Activated gamma-delta T cell treated with Interleukin-2 at 50 U/mL for 16 hours (primary cell): ENCODE measurements around the gene ANGPTL2.
"Not testable (repeated sequence)": the region's sequence is repeated elsewhere in the genome, so short reads cannot be mapped to it uniquely, and the experiment has no call there.

Experiments used
- DNase-seq: peaks from one replicate; pipeline ENCODE4 v3.0.0-alpha.2; 2020

Gene ANGPTL2

DNA sequence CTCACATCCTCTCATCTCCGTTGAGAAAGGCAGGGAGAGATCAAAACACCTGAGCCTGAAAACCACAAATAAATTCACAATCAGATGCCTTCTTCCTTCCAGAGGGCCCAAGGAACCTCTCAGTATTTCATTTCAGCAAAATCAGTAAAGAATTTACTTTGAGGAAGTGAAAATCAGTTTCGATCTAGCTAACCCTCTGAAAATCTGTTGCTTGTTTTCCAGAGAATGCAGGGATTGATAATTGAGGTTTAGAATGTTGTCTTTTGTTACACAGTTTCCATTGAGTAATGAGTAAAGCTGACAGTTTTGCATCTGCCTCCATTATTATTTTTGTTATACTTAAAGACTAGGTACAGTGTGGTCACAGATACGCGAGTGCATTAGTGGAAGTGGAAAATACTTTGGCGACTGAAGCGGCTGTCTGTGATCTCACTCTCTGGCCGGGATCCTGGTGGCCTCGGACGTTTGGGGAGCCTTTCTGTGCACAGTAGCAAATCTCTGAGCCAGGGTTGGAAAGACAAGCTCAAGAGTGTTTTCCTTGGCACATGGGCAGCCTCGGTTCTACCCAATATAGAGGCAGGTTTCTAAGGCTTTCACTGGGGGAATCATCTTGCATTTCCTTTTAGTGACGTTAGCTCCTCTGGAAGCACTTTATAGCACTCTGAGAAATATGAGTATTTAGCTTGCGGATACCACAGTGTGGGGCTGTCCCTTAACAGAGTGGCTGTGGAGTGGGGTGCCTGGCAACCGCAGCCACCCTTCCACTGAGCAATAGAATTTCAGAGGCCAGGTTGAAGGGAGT, 32.2 kb upstream of the ANGPTL2 start:
- no peak for DNase-seq

DNA sequence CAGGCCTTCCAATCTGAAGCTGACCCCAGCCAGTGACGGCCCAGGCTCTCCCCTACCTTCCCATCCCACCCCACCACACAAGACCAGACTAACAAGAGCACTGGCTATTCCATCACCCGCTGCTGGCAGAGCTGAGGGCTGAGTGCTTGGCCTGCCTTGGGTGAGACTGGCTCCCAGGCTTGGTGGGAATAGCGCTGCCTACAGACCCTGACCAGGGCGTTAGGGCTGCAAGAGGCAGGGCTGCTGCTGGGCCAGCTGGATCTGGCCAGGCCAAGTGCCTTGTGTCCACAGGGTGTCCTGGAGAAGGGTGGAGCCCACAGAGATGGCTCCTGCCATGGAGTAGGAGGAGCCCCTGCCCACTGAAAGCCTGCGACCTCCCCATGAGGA, 31.6 kb upstream of the ANGPTL2 start:
- no peak for DNase-seq

DNA sequence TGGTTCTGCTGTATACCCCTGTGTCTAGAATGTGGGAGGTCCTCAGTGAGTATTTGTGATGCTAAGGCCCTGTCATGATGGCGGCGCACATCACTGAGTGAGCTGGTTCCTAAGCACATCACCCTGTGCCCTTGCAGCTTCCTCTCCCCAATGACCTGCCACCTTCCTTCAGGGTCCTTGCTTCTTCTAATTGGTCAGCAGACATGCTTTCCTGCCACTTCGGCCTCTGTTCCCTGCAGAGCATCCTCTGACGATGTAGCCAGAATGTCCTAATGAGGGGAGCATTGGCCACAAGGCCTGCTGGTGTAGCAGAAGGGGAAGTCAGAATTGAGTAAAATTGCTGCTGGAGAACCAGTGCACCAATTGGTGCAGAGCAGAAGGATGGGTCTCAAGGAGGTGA, 31.1 kb upstream of the ANGPTL2 start:
- no peak for DNase-seq

DNA sequence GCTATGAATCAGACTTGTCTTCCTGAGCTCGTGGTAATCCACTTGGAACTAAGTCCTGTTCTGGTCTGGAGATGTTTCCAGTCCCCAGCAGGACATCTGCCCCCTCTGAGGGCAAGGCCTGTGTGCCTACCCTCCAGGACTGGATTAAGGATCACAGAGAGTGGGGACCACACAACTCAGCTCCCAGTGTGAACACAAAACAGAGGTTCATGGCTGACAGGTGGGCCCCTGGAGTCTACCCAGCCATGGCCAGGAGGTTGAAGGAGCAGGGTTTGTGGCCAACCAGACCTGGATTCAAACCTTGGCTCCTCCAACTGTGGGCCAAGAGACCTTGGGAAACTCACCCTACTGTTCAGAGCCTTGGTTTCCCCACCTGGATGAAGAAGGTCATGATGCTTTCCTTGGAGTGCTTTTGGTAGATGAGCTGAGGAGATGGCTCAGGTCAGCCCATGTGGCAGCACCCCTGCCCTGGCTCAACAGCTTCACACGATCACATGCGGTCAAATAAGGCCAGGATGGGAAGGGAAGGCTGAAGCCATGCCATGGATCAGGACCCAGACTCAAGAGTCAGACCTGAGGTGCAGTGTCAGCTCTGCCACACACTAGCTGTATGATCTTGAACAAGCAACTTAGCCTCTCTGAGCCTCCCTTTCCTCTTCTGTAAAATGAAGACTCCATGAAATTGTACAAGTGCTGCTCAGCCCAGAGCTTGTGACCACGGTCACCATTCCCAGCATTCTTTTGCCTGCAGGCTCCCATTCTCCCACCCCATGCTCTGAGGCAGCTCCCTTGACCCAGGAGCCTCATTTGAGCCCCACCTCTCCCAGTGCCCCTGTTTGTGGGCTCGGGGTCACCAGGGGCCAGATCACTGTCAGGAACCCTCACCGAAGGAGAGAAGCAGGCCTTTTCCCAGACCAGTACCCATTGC, 27.3 kb upstream of the ANGPTL2 start:
- DNase-seq, result no peak

DNA sequence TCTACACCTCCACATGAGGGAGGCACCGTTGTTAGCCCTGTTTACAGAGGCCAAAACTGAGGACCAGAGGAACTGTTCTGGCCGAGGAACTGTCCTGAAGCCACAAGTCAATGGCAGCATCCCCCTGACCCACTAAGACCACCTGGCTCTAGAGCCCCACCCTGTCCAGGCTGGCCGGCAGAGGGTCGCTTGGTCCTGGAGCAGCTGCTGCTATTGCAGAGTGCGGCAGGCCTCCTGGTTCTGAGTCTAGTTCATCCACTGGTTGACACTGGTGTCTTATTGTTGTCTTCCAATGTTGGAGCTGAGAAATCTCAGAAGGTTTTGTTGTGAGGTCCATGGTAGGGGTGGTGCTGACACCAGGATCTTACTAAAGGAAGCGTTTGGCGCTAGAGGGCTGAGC, 26.6 kb upstream of the ANGPTL2 start:
- no peak for DNase-seq

DNA sequence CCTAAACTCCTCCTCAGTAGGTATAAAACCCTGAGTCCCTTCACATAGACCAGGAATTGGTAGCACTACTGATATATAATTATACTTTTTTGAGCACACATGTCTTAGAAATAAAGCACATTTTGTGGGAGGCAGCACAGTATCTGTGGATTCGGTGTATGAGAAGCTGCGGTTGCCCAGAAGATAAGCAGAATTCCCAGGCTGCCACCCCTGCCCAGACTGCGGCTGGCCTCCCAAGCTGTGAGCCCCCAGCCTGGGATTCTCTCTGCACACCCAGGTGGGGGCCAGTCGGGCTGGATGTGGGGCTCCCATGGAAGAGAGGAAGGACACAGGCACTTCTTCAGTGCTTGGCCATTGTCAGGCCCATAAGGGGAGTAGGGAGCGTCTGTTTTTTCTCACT, 25.6 kb upstream of the ANGPTL2 start:
- no peak for DNase-seq

DNA sequence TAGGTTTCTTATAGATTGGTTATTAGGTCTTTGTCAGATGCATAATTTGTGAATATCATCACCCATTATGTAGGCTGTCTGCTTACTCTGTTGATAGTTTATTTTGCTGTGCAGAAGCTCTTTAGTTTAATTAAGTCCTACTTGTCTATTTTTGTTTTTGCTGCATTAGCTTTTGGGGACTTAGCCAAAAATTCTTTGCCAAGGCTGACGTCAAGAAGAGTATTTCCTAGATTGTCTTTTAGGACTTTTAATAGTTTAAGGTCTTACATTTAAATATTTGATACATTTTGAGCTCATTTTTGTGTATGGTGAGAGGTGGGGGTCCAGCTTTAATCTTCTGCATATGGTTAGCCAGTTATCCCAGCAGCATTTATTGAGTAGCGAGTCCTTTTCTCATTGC, 24.8 kb upstream of the ANGPTL2 start:
- no peak for DNase-seq

DNA sequence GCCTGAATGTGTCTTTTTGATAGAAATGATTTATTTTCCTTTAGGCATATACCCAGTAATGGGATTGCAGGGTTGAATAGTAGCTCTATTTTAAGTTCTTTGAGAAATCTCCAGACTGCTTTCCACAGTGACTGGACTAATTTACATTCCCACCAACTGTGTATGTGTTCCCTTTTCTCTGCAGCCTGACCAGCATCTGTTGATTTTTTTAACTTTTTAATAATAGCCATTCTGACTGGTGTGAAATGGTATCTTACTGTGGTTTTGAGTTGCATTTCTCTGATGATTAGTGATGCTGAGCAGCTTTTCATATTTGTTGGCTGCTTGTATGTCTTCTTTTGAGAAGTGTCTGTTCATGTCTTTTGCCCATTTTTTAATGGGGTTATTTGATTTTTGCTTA, 24.4 kb upstream of the ANGPTL2 start:
- not testable (repeated sequence) for DNase-seq

DNA sequence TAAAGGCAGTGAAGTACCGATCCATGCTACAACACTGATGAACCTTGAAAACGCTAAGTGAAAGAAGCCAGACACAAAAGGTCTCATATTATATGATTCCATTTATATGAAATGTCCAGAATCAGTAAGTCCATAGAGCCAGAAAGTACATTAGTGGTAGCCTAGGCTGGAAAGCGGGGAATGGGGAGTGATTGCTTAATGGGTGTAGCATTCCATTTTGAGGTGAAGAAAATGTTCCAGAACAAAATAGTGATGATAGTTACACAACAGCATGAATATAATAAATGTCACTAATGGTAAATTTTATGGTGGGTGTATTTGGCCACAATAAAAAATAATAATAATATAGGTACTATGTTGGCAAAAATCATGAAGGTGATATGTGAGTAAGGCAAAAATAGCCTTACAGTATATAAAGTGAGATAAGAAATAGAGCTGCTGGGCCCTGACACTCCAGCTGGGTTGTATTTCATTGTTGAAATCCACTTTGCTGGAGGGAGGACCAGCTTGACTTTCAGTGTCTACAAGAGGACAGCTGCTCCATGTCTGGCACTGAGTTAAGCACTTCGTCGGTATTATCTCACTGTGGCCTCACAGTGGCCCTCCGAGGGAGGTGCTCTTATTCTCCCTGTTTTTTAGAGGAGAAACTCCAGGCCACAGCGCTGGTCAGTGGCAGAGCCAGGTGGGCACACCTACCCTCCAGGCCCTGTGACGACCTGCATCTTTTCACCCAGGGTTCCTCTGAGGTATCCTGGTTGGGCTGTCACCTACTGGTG, 22.4 kb upstream of the ANGPTL2 start:
- no peak for DNase-seq

DNA sequence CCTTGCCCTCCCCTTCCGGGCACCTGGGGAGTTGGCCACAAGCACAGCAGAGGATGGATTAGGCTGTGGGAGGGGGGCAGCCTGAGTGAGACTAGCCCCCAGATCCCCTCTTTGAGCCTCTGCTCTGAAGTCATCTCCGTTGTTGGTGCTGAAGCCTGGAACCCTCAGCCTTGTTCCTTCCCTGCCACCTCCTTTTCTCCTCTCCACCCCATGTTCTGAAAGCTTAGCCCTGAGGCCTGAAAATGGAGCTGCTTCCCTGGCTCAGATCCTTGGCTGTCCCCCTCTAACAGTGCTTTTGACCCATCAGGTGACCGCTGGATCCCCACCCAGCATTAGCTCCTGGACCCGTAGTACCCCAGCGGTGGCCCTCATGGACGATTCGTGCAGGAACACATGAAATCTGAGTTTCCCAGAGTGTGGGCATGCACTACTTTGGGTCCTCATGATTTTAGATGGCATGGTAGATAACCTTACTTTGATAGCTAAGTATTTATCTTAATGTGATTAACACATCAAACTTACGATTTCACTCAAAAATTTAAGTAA, 21.6 kb upstream of the ANGPTL2 start:
- DNase-seq, result no peak

DNA sequence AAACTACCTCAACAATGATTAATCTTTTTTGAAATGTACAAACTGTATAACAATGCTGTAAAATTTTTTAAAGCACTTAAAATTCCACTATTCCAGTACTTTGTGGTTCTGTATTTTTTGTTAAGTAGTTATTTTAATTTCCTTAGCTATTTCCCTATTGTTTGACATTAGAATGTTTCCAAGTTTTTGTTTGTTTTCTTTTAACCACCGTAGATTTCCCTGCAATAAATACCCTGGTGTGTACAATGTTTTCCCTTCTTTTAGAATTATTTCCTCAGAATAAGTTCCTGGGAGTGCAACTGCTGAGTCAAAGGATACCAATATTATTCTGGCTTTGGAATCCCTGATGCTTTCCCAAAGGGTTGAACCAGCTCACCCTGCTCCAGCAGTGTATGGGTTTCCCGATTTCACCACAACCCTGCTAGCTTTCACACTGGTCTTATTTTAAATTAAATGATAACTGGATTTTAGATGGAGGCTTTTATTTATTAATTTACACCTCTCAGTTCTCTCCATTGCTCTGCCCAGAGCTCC, 20.6 kb upstream of the ANGPTL2 start:
- DNase-seq, result no peak

DNA sequence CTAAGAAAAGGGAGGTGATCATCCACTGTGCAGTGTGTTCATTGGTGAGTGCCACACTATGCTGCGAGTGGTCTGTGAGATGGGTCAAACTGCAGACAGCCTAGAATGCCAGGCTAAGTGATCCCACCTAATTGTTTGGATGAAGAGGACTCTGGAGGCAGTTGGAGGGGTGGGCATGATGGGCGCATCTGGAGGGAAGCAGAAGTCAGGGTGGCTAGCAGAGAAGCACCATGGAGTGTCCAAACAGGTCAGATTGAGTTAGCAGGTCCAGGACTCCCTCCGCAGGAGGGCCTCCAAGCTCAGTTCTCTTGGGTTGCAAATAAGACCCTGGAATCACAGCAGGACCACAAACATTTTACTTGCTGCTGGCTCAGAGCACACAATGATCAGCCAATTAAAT, 19.9 kb upstream of the ANGPTL2 start:
- no peak for DNase-seq

DNA sequence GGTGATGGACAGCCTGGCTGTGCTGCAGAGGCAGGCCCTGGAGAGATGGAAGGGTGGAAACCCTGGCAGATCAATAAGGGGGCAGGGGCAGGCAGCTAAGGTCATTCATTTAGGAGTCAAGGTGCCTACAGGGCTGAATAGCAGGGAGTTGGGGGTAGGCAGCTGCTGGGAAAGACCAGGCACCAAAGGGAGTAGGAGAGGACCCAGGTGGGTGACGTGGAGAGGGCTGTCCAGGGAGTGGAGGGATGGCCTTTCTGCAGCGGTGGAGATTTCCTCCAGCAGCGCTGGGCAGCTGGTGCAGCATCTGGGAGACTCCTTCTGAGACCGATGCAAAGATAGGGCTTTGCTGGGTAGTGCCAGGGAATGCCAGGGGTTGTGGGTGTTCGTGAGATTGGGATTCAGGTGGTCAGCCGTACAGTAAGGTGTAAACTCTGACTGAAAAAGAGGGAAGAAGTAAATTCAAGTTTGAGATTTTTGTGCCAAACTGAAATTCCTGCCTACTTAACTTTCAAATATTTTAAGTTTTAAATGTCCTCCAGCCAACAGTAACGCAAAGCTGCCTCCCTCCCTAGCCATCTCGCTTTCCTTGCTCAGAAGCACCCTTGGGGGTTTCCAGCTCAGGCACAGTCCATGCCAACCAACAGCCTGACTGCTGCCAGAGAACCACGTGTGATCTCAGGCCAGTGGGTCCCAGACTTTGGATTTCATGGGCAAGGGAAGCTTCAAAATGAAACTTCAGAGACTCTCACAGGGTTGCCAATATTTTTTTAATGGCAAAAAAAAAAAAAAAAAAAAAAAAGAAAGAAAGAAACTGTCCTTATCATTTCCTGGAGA, 18.6 kb upstream of the ANGPTL2 start:
- no peak for DNase-seq

DNA sequence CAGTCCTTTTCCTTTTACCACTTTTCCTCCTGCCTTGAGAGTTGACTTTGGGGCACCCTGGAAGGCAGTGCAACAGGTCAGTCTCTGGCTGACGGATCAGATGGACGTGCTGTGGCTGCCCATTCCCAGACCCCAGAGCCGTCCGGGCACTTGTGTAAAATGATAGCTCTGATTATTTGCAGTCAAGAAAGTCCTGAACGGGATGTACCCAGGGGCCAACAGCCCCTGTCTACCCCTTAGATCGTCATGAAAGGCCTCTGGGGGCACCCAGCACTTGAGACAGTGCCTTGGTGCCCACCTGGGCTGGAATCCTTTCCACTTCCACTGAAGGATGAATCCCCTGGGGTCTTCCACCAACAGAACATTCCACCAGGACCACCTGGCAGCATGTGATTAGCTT, 17.7 kb upstream of the ANGPTL2 start:
- DNase-seq, result no peak

DNA sequence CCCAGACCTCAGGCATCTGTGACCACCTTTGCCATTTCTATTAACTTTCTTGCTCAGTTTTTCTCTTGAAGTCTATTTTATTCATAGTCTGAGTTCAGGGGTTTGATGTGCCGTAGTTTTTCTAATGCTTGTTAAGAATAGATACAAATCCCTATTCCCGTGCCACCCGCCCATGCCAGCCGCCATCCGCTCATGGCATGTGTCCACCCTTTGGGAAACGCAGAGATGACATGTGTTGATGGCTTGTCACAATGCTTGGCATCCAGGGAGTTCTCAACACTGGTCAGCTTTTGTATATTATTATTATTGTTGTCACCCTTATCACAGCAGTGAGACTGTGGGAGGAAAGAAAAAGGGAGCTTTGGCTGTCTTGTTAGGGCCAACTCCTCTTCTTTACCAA, 17.3 kb upstream of the ANGPTL2 start:
- DNase-seq, result no peak

DNA sequence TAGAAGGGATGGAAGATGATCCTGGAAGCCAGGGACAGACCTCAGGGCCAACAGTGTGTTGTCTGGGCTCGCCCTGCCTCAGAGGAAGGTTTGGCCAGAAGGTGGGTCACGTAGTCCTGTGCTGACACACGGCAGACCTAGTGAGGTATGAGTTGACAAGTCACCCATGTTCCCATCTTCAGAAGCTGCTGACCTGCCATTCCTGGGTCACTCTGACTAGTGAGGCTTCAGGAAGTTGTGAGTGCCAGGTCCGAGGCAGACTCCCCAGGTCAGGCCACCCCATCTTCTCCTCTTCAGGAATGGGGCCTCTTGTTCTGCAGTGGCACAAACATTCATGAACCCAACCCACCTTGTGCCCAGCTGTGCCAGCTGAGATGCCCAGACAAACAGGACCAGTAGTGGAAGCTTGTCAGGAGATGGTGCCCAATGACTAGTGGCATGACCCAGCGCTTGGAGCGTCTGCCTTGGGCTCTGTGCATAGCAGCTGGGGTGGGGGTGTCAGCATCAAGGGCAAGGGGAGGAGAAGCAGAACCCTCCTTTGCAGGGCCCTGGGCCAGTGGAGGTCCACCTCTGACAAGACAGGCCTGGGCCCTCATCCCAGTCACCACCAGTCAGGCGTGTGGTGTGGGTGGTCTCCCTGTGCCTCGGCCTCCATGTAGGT, 16.8 kb upstream of the ANGPTL2 start:
- no peak for DNase-seq

DNA sequence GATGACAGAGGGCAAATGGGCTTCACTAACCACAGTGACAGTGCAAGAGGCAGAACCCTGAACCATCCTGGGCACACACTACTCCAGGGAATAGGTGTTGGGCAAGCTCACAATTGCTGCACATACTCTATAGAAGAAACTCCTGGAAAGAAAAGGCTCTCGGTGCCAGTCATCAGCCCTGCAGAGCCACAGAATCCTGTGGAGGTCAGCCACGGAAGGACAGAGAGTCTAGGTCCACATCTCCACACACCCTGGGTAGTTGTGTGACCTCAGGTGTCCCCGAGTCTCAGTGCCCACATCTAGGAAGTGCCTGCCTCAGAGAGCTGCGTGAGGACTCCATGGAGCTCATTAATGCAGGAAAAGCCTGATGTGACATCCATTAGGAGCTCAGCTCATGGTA, 16.0 kb upstream of the ANGPTL2 start:
- DNase-seq, result no peak

DNA sequence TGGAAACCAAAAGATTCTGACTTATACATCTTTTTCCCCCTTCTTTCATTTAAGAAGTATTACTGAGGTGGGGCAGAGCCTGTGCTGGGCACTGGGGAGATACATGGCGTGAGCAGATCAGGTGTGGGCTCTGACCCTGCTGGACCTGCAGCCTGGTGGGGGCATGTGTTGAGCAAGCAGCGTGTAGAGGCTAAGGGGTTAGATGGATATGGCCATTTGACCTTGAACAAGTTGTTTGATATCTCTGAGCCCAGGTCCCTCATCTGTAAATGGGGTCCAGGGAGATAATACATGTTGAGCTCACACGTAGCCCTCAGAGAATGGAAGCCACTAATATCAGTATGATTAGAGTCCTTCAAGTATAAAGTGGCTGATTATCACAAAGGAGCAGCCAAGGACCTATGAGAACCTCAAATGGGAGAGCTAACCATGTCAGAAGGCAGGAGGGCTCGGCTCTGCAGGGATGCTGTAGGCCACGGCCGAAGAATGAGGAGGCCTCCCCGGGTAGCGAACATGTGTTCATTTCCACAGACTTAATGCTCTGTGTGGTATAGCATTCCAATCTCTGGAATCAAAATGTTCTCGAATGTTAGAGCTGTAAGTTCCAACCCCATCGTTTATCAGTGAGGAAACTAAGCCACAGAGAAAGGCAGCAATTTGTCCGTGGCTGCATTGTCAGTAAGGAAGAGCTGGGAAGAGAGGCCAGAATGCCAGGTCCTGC, 15.4 kb upstream of the ANGPTL2 start:
- no peak for DNase-seq

DNA sequence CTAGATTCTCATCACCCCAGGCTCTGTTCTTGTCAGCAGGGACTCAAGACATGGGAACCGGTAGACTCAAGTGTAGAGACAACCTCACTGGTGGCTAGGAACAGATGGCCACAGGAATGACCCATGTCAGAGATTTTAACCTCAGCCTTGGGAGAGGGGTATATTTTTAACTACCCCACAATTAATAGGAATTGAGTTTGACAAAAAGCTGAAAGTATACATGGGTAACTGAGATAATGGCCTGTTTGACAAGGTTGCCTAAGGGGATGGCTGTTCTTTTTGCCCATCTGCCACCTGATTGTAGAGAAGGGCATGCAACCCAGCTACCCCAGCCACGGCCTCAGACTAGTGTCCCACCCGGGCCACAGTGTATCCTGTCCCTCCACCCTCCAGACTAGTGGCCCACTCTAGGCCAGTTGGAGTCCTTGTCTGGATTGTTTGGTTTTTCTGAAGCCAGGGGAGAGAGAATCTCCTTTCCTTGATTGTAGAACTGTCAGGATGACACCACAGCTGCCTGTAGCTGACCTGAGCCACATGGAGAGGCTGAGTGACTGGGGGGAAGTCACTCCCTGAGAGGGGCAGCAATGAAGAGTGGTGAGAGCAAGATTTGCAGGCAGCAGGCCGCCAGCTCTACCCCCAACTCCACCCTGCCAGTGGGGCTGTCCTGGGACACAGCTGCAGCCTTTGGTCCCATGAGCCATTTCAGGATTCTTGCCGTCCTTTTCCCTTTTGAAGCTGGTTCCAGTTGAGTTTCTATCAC, 14.6 kb upstream of the ANGPTL2 start:
- DNase-seq, result no peak
